GM18505 (cell line): ENCODE measurements around the gene PALD1.
"Not testable (repeated sequence)": the region's sequence is repeated elsewhere in the genome, so short reads cannot be mapped to it uniquely, and the experiment has no call there.

ENCODE experiments used
- ATAC-seq: cut with Tn5 transposase; IDR thresholded peaks from one replicate; pipeline ENCODE4 v1.9.1; 2021; ENCODE audit not compliant: unreplicated experiment
- POLR2A ChIP-seq: IDR thresholded peaks from 4 replicates; pipeline ENCODE4 v1.6.1; 2011; ENCODE audit warnings: borderline replicate concordance; ENCODE audit not compliant: insufficient read depth, insufficient read length; ENCODE audit errors: extremely low read depth

PALD1 gene

GRCh38 chr10:70605161-70605560 lies 126.6 kb downstream of the PALD1 start:
- TF ChIP-seq POLR2A = no peak
- ATAC-seq = no peak

- no peak for ATAC-seq
- TF ChIP-seq POLR2A = no peak
Measured at GRCh38 chr10:70607936-70608335, 129.4 kb downstream of the PALD1 start.

- ATAC-seq = no peak
- no peak for TF ChIP-seq POLR2A
Measured at GRCh38 chr10:70613941-70614340, 135.4 kb downstream of the PALD1 start.

GRCh38 chr10:70614364-70614763 lies 135.8 kb downstream of the PALD1 start:
- ATAC-seq = not testable (repeated sequence)

- no peak for TF ChIP-seq POLR2A
- no peak for ATAC-seq
Measured at GRCh38 chr10:70615211-70615610, 136.6 kb downstream of the PALD1 start.

- no peak for TF ChIP-seq POLR2A
- ATAC-seq = no peak
Measured at GRCh38 chr10:70615784-70616522, 137.4 kb downstream of the PALD1 start.

GRCh38 chr10:70616761-70617160 lies 138.2 kb downstream of the PALD1 start:
- no peak for TF ChIP-seq POLR2A
- no peak for ATAC-seq
